Measurements from ENCODE around the gene RNASE8.

The RNASE8 gene

DNA sequence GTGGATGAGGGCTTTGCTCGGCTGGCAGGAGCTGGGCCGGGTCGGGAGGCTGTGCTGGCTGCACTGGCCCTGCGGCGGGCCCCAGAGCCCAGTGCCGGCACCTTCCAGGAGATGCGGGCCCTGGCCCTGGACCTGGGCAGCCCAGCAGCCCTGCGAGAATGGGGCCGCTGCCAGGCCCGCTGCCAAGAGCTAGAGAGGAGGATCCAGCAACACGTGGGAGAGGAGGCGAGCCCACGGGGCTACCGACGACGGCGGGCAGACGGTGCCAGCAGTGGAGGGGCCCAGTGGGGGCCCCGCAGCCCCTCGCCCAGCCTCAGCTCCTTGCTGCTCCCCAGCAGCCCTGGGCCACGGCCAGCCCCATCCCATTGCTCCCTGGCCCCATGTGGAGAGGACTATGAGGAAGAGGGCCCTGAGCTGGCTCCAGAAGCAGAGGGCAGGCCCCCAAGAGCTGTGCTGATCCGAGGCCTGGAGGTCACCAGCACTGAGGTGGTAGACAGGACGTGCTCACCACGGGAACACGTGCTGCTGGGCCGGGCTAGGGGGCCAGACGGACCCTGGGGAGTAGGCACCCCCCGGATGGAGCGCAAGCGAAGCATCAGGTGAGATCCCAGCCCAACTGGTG is 24.0 kb downstream of the RNASE8 start:
- Histone ChIP-seq H3K79me2 (ENCODE audit: insufficient read depth, low read depth) (no peaks in the 10 kb centered on the region), H2AFZ (ENCODE audit: low read depth) (no peak overlapping the region), H3K4me1 (ENCODE audit: low read depth, poor library complexity, severe bottlenecking) (no peaks in the 10 kb centered on the region), H3K9ac (no peak overlapping the region), H4K20me1 (ENCODE audit: insufficient read depth) (no peaks in the 10 kb centered on the region), H3K27ac (no peak overlapping the region), H3K4me3 (IDR thresholded peaks at IDR 0.05; ENCODE audit: insufficient read depth, low read depth, low read length) (no peak overlapping the region), H3K4me2 (no peak overlapping the region), H3K27me3 (ENCODE audit: insufficient read depth, low read depth) (no peaks in the 10 kb centered on the region), H3K36me3 (ENCODE audit: insufficient read depth) (no peaks in the 10 kb centered on the region)
- TF ChIP-seq, protein P1, sequence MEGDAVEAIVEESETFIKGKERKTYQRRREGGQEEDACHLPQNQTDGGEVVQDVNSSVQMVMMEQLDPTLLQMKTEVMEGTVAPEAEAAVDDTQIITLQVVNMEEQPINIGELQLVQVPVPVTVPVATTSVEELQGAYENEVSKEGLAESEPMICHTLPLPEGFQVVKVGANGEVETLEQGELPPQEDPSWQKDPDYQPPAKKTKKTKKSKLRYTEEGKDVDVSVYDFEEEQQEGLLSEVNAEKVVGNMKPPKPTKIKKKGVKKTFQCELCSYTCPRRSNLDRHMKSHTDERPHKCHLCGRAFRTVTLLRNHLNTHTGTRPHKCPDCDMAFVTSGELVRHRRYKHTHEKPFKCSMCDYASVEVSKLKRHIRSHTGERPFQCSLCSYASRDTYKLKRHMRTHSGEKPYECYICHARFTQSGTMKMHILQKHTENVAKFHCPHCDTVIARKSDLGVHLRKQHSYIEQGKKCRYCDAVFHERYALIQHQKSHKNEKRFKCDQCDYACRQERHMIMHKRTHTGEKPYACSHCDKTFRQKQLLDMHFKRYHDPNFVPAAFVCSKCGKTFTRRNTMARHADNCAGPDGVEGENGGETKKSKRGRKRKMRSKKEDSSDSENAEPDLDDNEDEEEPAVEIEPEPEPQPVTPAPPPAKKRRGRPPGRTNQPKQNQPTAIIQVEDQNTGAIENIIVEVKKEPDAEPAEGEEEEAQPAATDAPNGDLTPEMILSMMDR (conservative IDR thresholded peaks at IDR 0.05; ENCODE audit: low read depth, low read length) = no peak

DNA sequence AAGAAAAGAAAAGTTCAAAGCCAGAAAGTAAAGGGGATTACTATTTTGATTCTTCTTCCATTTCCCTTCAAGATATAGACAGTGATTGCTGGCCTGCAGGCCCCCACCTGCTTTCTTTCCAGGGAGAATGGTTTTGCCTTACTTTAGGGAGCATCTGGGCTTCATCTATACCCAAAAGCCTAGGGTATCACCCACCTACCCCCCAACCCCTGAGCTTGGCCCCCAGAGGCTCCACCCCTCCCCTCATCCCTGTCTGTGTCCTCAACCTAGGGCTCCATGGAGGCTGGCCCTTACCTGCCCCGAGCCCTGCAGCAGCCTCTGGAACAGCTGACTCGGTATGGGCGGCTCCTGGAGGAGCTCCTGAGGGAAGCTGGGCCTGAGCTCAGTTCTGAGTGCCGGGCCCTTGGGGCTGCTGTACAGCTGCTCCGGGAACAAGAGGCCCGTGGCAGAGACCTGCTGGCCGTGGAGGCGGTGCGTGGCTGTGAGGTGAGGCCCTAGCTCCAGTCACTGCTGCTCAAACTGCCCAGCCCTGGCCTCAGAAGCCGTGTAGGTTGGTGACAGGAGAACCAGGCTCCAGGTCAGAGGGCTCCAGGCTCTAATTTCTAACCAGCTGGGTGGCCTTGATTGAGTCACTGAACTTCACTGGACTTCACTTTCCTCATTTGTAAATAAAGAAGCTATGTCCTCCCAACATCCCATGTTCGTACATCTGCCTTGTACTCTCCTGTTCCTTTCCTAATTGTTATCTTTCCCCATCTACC is 26.1 kb downstream of the RNASE8 start:
- H3K27me3 ChIP-seq (ENCODE audit: insufficient read depth, low read depth) = no peaks in the 10 kb centered on the region
- H3K36me3 ChIP-seq (ENCODE audit: insufficient read depth) = no peaks in the 10 kb centered on the region
- no peak overlapping the region for H3K27ac ChIP-seq

DNA sequence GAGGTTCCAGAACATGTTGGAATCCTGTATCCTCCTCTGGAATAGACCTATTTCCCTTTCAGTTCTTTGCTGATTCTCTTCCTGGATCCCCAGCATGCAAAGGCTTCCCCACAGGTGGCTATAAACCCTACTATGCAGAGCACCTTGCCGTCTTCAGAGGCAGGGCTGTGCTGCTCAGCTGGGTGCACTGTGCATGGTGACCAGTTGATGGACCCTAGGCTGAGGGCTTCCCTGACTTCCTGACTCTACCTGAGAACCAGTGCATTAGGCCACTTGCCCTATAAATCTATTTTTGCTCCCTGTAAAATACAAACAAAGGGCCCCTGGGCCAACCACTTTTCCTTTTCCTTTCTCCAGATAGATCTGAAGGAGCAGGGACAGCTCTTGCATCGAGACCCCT is 26.8 kb downstream of the RNASE8 start:
- no peaks in the 10 kb centered on the region for H3K79me2 ChIP-seq (ENCODE audit: insufficient read depth, low read depth)
- no peak overlapping the region for H3K27ac ChIP-seq
- no peaks in the 10 kb centered on the region for H3K4me1 ChIP-seq (ENCODE audit: low read depth, poor library complexity, severe bottlenecking)
- no peak overlapping the region for H3K9ac ChIP-seq
- TF ChIP-seq, protein P1 (conservative IDR thresholded peaks at IDR 0.05; ENCODE audit: low read depth, low read length) = no peak
- H3K36me3 ChIP-seq (ENCODE audit: insufficient read depth) = no peaks in the 10 kb centered on the region
- no peaks in the 10 kb centered on the region for H3K27me3 ChIP-seq (ENCODE audit: insufficient read depth, low read depth)
- no peak overlapping the region for H2AFZ ChIP-seq (ENCODE audit: low read depth)
- no peak overlapping the region for H3K4me3 ChIP-seq (IDR thresholded peaks at IDR 0.05; ENCODE audit: insufficient read depth, low read depth, low read length)
- no peaks in the 10 kb centered on the region for H4K20me1 ChIP-seq (ENCODE audit: insufficient read depth)
- no peak overlapping the region for H3K4me2 ChIP-seq

More for the DNA sequence above, 26.1 kb downstream of the RNASE8 start:
- Histone ChIP-seq H4K20me1 (ENCODE audit: insufficient read depth) (no peaks in the 10 kb centered on the region), H3K4me1 (ENCODE audit: low read depth, poor library complexity, severe bottlenecking) (no peaks in the 10 kb centered on the region), H3K9ac (no peak overlapping the region), H2AFZ (ENCODE audit: low read depth) (no peak overlapping the region), H3K4me3 (IDR thresholded peaks at IDR 0.05; ENCODE audit: insufficient read depth, low read depth, low read length) (no peak overlapping the region), H3K4me2 (no peak overlapping the region), H3K79me2 (ENCODE audit: insufficient read depth, low read depth) (no peaks in the 10 kb centered on the region)
- TF ChIP-seq, protein P1 (conservative IDR thresholded peaks at IDR 0.05; ENCODE audit: low read depth, low read length) = no peak

DNA sequence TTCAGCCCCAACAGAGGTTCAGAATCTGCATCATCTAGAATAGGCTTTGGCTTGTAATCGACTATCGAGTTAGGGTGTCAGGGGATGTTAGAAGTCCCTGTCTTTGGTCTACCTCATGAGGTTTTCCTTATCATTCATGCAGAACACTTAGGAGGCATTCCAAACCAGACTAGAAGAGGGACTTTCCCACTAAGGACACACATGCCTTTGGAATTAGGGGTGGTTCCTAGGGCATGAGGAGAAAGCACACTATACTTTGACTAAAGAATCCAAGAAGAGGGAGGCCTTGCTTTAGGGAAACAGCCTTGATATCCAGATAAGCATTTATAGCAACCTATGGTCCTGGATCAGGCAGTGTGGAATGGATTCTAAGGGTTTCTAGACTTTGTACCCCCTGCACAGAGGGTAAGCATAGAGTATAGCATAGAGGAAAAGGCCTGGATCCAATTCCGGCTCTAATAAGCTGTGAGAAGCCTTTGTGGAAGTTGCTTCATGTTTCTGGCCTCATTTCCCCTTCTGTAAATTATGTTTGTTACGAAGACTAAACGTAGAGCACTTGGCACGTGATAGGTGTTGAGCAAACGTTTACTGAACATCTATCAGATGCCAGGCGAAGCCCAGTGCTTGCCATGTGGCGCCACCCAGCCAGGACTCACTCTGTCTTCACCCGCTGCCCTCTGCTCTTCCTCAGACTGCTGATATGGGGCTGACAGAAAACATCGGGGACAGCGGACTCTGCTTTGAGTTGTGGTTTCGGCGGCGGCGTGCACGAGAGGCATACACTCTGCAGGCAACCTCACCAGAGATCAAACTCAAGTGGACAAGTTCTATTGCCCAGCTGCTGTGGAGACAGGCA is 27.6 kb downstream of the RNASE8 start:
- TF ChIP-seq, protein P1 (conservative IDR thresholded peaks at IDR 0.05; ENCODE audit: low read depth, low read length) = no peak
- no peaks in the 10 kb centered on the region for H4K20me1 ChIP-seq (ENCODE audit: insufficient read depth)
- H3K9ac ChIP-seq = no peak overlapping the region
- H2AFZ ChIP-seq (ENCODE audit: low read depth) = no peak overlapping the region
- H3K4me1 ChIP-seq (ENCODE audit: low read depth, poor library complexity, severe bottlenecking) = no peaks in the 10 kb centered on the region
- H3K4me2 ChIP-seq = no peak overlapping the region
- no peak overlapping the region for H3K27ac ChIP-seq
- H3K4me3 ChIP-seq (IDR thresholded peaks at IDR 0.05; ENCODE audit: insufficient read depth, low read depth, low read length) = no peak overlapping the region
- H3K27me3 ChIP-seq (ENCODE audit: insufficient read depth, low read depth) = no peaks in the 10 kb centered on the region
- no peaks in the 10 kb centered on the region for H3K79me2 ChIP-seq (ENCODE audit: insufficient read depth, low read depth)
- no peaks in the 10 kb centered on the region for H3K36me3 ChIP-seq (ENCODE audit: insufficient read depth)
